Measurements from ENCODE around the gene MRPL39.

DNA sequence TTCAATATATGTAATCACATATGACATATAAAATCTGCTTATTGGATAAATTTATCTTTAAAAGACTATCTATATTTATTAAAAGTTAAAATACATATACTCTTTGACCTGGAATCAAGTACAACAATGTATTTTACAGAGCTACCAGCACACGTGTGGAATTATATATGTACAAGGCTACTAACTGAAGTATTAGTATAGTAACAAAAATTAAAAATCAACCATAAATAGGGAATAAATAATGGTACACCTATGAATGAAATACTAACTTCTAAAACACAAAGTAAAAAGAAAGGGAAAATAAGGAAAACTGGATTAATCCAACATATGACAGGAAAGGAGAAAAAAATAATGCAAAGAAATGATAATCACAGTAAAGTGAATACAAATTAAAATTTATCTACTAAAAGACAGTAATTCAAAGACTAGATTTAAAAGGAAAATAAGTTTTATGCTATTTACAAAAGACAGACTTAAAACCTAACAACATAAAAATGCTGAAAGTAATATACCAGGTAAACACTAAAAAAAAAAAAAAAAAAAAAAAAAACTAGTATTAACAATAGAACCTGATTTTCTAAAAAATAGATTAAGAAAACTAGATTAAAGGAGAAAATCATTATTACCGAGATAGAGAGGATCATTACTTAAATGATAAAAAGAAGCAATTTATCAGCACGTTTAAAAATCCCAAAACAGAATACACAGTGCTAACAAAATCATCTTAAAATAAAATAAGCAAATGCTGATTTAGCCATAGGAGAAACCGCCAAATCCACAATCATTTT, 27.9 kb downstream of the MRPL39 start:
- TF ChIP-seq, protein P1, sequence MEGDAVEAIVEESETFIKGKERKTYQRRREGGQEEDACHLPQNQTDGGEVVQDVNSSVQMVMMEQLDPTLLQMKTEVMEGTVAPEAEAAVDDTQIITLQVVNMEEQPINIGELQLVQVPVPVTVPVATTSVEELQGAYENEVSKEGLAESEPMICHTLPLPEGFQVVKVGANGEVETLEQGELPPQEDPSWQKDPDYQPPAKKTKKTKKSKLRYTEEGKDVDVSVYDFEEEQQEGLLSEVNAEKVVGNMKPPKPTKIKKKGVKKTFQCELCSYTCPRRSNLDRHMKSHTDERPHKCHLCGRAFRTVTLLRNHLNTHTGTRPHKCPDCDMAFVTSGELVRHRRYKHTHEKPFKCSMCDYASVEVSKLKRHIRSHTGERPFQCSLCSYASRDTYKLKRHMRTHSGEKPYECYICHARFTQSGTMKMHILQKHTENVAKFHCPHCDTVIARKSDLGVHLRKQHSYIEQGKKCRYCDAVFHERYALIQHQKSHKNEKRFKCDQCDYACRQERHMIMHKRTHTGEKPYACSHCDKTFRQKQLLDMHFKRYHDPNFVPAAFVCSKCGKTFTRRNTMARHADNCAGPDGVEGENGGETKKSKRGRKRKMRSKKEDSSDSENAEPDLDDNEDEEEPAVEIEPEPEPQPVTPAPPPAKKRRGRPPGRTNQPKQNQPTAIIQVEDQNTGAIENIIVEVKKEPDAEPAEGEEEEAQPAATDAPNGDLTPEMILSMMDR (IDR thresholded peaks at IDR 0.05; ENCODE audit: low read depth, low read length, poor library complexity, severe bottlenecking), result no peak
- no peak for TF ChIP-seq EZH2phosphoT487 (IDR thresholded peaks at IDR 0.05; ENCODE audit: borderline replicate concordance, low read length)
